ENCODE measurements around the gene GET3.

GET3 gene

GRCh38 chr19:12777217-12778016 is 40.1 kb downstream of the GET3 start:
- Histone ChIP-seq H3K36me3 (ENCODE audit: control insufficient read depth, insufficient read depth, low read length) (no peaks in the 10 kb centered on the region), H3K9ac (ENCODE audit: low read length) (peak overlapping the region; percentile 87), H3K4me3 (ENCODE audit: low read length) (peak overlapping the region; percentile 84), H3K4me1 (ENCODE audit: control insufficient read depth, insufficient read depth, low read length) (peaks cover 40% of the 10 kb centered on the region), H3K27me3 (ENCODE audit: control insufficient read depth, insufficient read depth, low read length) (no peaks in the 10 kb centered on the region), H3K9me3 (ENCODE audit: control insufficient read depth, low read length) (no peaks in the 10 kb centered on the region)

- Histone ChIP-seq H3K9me3 (ENCODE audit: control insufficient read depth, low read length) (no peaks in the 10 kb centered on the region), H3K4me3 (ENCODE audit: low read length) (peak overlapping the region; percentile 84), H3K9ac (ENCODE audit: low read length) (peak overlapping the region; percentile 87), H3K27me3 (ENCODE audit: control insufficient read depth, insufficient read depth, low read length) (no peaks in the 10 kb centered on the region), H3K4me1 (ENCODE audit: control insufficient read depth, insufficient read depth, low read length) (peaks cover 47% of the 10 kb centered on the region), H3K36me3 (ENCODE audit: control insufficient read depth, insufficient read depth, low read length) (no peaks in the 10 kb centered on the region)
These were observed 41.0 kb downstream of the GET3 start for GRCh38 chr19:12778017-12778904.

- peaks cover 53% of the 10 kb centered on the region for H3K4me1 ChIP-seq (ENCODE audit: control insufficient read depth, insufficient read depth, low read length)
- H3K9me3 ChIP-seq (ENCODE audit: control insufficient read depth, low read length) = no peaks in the 10 kb centered on the region
- H3K27me3 ChIP-seq (ENCODE audit: control insufficient read depth, insufficient read depth, low read length) = no peaks in the 10 kb centered on the region
- no peaks in the 10 kb centered on the region for H3K36me3 ChIP-seq (ENCODE audit: control insufficient read depth, insufficient read depth, low read length)
- H3K9ac ChIP-seq (ENCODE audit: low read length) = peak overlapping the region; percentile 87
- peak overlapping the region; percentile 84 for H3K4me3 ChIP-seq (ENCODE audit: low read length)
These were observed 41.5 kb downstream of the GET3 start for GRCh38 chr19:12778905-12779161.

- Histone ChIP-seq H3K36me3 (ENCODE audit: control insufficient read depth, insufficient read depth, low read length) (no peaks in the 10 kb centered on the region), H3K27me3 (ENCODE audit: control insufficient read depth, insufficient read depth, low read length) (no peaks in the 10 kb centered on the region), H3K9ac (ENCODE audit: low read length) (no peak overlapping the region), H3K9me3 (ENCODE audit: control insufficient read depth, low read length) (no peaks in the 10 kb centered on the region), H3K4me3 (ENCODE audit: low read length) (no peak overlapping the region), H3K4me1 (ENCODE audit: control insufficient read depth, insufficient read depth, low read length) (peaks cover 56% of the 10 kb centered on the region)
These were observed 42.1 kb downstream of the GET3 start for GRCh38 chr19:12779162-12779993.

- Histone ChIP-seq H3K4me3 (ENCODE audit: low read length) (no peak overlapping the region), H3K27me3 (ENCODE audit: control insufficient read depth, insufficient read depth, low read length) (no peaks in the 10 kb centered on the region), H3K36me3 (ENCODE audit: control insufficient read depth, insufficient read depth, low read length) (no peaks in the 10 kb centered on the region), H3K4me1 (ENCODE audit: control insufficient read depth, insufficient read depth, low read length) (peaks cover 76% of the 10 kb centered on the region), H3K9ac (ENCODE audit: low read length) (peak overlapping the region; percentile 67), H3K9me3 (ENCODE audit: control insufficient read depth, low read length) (no peaks in the 10 kb centered on the region)
These were observed 44.8 kb downstream of the GET3 start for GRCh38 chr19:12782174-12782423.

- H3K9ac ChIP-seq (ENCODE audit: low read length) = peak overlapping the region; percentile 67
- H3K4me3 ChIP-seq (ENCODE audit: low read length) = peak overlapping the region; percentile 31
- no peaks in the 10 kb centered on the region for H3K27me3 ChIP-seq (ENCODE audit: control insufficient read depth, insufficient read depth, low read length)
- H3K9me3 ChIP-seq (ENCODE audit: control insufficient read depth, low read length) = no peaks in the 10 kb centered on the region
- H3K36me3 ChIP-seq (ENCODE audit: control insufficient read depth, insufficient read depth, low read length) = no peaks in the 10 kb centered on the region
- H3K4me1 ChIP-seq (ENCODE audit: control insufficient read depth, insufficient read depth, low read length) = peaks cover 82% of the 10 kb centered on the region
These were observed 45.4 kb downstream of the GET3 start for GRCh38 chr19:12782424-12783290.

- H3K27me3 ChIP-seq (ENCODE audit: control insufficient read depth, insufficient read depth, low read length) = no peaks in the 10 kb centered on the region
- H3K4me1 ChIP-seq (ENCODE audit: control insufficient read depth, insufficient read depth, low read length) = peaks cover 83% of the 10 kb centered on the region
- H3K4me3 ChIP-seq (ENCODE audit: low read length) = no peak overlapping the region
- no peaks in the 10 kb centered on the region for H3K36me3 ChIP-seq (ENCODE audit: control insufficient read depth, insufficient read depth, low read length)
- H3K9me3 ChIP-seq (ENCODE audit: control insufficient read depth, low read length) = no peaks in the 10 kb centered on the region
- H3K9ac ChIP-seq (ENCODE audit: low read length) = peak overlapping the region; percentile 67
These were observed 46.1 kb downstream of the GET3 start for GRCh38 chr19:12783291-12783848.

- H3K36me3 ChIP-seq (ENCODE audit: control insufficient read depth, insufficient read depth, low read length) = no peaks in the 10 kb centered on the region
- no peaks in the 10 kb centered on the region for H3K27me3 ChIP-seq (ENCODE audit: control insufficient read depth, insufficient read depth, low read length)
- H3K4me1 ChIP-seq (ENCODE audit: control insufficient read depth, insufficient read depth, low read length) = peaks cover 83% of the 10 kb centered on the region
- no peaks in the 10 kb centered on the region for H3K9me3 ChIP-seq (ENCODE audit: control insufficient read depth, low read length)
- peak overlapping the region; percentile 67 for H3K9ac ChIP-seq (ENCODE audit: low read length)
- no peak overlapping the region for H3K4me3 ChIP-seq (ENCODE audit: low read length)
These were observed 46.6 kb downstream of the GET3 start for GRCh38 chr19:12783849-12784393.

- H3K4me1 ChIP-seq (ENCODE audit: control insufficient read depth, insufficient read depth, low read length) = peaks cover 82% of the 10 kb centered on the region
- no peaks in the 10 kb centered on the region for H3K9me3 ChIP-seq (ENCODE audit: control insufficient read depth, low read length)
- no peaks in the 10 kb centered on the region for H3K36me3 ChIP-seq (ENCODE audit: control insufficient read depth, insufficient read depth, low read length)
- H3K4me3 ChIP-seq (ENCODE audit: low read length) = no peak overlapping the region
- no peak overlapping the region for H3K9ac ChIP-seq (ENCODE audit: low read length)
- no peaks in the 10 kb centered on the region for H3K27me3 ChIP-seq (ENCODE audit: control insufficient read depth, insufficient read depth, low read length)
These were observed 47.1 kb downstream of the GET3 start for GRCh38 chr19:12784394-12784870.

- Histone ChIP-seq H3K4me1 (ENCODE audit: control insufficient read depth, insufficient read depth, low read length) (peaks cover 79% of the 10 kb centered on the region), H3K36me3 (ENCODE audit: control insufficient read depth, insufficient read depth, low read length) (no peaks in the 10 kb centered on the region), H3K9me3 (ENCODE audit: control insufficient read depth, low read length) (no peaks in the 10 kb centered on the region)
These were observed 47.7 kb downstream of the GET3 start for GRCh38 chr19:12784871-12785430.

More at GRCh38 chr19:12784871-12785430, 47.7 kb downstream of the GET3 start:
- Histone ChIP-seq H3K4me3 (ENCODE audit: low read length) (no peak overlapping the region), H3K9ac (ENCODE audit: low read length) (peak overlapping the region; percentile 81), H3K27me3 (ENCODE audit: control insufficient read depth, insufficient read depth, low read length) (no peaks in the 10 kb centered on the region)
